ENCODE measurements around the gene TECTB. TPM values are rescaled to one million over a fixed set of nuclear protein-coding genes. Genes with fewer than 3 reads are reported as not detected.

The TECTB gene
- total RNA-seq, 1 experiment from 2014 or later = 0.27 TPM

- TF ChIP-seq, protein P1, sequence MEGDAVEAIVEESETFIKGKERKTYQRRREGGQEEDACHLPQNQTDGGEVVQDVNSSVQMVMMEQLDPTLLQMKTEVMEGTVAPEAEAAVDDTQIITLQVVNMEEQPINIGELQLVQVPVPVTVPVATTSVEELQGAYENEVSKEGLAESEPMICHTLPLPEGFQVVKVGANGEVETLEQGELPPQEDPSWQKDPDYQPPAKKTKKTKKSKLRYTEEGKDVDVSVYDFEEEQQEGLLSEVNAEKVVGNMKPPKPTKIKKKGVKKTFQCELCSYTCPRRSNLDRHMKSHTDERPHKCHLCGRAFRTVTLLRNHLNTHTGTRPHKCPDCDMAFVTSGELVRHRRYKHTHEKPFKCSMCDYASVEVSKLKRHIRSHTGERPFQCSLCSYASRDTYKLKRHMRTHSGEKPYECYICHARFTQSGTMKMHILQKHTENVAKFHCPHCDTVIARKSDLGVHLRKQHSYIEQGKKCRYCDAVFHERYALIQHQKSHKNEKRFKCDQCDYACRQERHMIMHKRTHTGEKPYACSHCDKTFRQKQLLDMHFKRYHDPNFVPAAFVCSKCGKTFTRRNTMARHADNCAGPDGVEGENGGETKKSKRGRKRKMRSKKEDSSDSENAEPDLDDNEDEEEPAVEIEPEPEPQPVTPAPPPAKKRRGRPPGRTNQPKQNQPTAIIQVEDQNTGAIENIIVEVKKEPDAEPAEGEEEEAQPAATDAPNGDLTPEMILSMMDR (IDR thresholded peaks at IDR 0.05; ENCODE audit: insufficient read depth in 1 of 2, low read depth in 1 of 2, low read length in 1 of 2, severe bottlenecking in 1 of 2, unreplicated experiment in 1 of 2) = no peak
- CTCF ChIA-PET = no interaction called here
- POLR2A ChIA-PET = no interaction called here
- H3K27ac Mint-ChIP-seq (ENCODE audit: unreplicated experiment) = no peak overlapping the region
- H3K36me3 ChIP-seq (ENCODE audit: control insufficient read depth, insufficient read depth, low read length) = no peaks in the 10 kb centered on the region
- no peak overlapping the region for H3K4me3 ChIP-seq (ENCODE audit: low read depth, low read length)
- H3K4me1 ChIP-seq = peaks cover 23% of the 10 kb centered on the region
- no peaks in the 10 kb centered on the region for H3K36me3 Mint-ChIP-seq (ENCODE audit: insufficient read depth, unreplicated experiment)
- peaks cover 9% of the 10 kb centered on the region for H3K9me3 ChIP-seq
- no peaks in the 10 kb centered on the region for H3K9me3 Mint-ChIP-seq (ENCODE audit: unreplicated experiment)
- peaks cover 17% of the 10 kb centered on the region for H3K4me1 Mint-ChIP-seq (ENCODE audit: low read depth, unreplicated experiment)
- intact Hi-C loops (cut with micrococcal nuclease; ENCODE audit: unreplicated experiment) = no loop called here
- H3K27me3 Mint-ChIP-seq (ENCODE audit: insufficient read depth, unreplicated experiment) = no peaks in the 10 kb centered on the region
- no peak overlapping the region for H3K4me3 Mint-ChIP-seq (ENCODE audit: unreplicated experiment)
- DNase-seq = no peak
- BruUV-seq (replicated peaks) = no TSS peak
- no peaks in the 10 kb centered on the region for H3K27me3 ChIP-seq (replicated peaks; ENCODE audit: control insufficient read depth, insufficient read depth, low read length)
These were observed 11.2 kb upstream of the TECTB start for GRCh38 chr10:112271982-112272381.

- no peaks in the 10 kb centered on the region for H3K36me3 ChIP-seq (ENCODE audit: control insufficient read depth, insufficient read depth, low read length)
- no peaks in the 10 kb centered on the region for H3K9me3 Mint-ChIP-seq (ENCODE audit: unreplicated experiment)
- no peak for DNase-seq
- no peaks in the 10 kb centered on the region for H3K27me3 Mint-ChIP-seq (ENCODE audit: insufficient read depth, unreplicated experiment)
- peak overlapping the region; percentile 87 for H3K27ac Mint-ChIP-seq (ENCODE audit: unreplicated experiment)
- H3K9me3 ChIP-seq = no peaks in the 10 kb centered on the region
- no peak overlapping the region for H3K4me3 Mint-ChIP-seq (ENCODE audit: unreplicated experiment)
- H3K4me1 Mint-ChIP-seq (ENCODE audit: low read depth, unreplicated experiment) = peaks cover 34% of the 10 kb centered on the region
- H3K27me3 ChIP-seq (replicated peaks; ENCODE audit: control insufficient read depth, insufficient read depth, low read length) = no peaks in the 10 kb centered on the region
- no peaks in the 10 kb centered on the region for H3K36me3 Mint-ChIP-seq (ENCODE audit: insufficient read depth, unreplicated experiment)
- POLR2A ChIA-PET = interaction anchor here (1.7 kb wide), 1 partner anchor 14 kb away, joined by 5 read pairs; no protein-coding TSS in a partner anchor
- TF ChIP-seq, protein P1 (IDR thresholded peaks at IDR 0.05; ENCODE audit: insufficient read depth in 1 of 2, low read depth in 1 of 2, low read length in 1 of 2, severe bottlenecking in 1 of 2, unreplicated experiment in 1 of 2) = no peak
- no TSS peak for BruUV-seq (replicated peaks)
- peaks cover 45% of the 10 kb centered on the region for H3K4me1 ChIP-seq
- H3K4me3 ChIP-seq (ENCODE audit: low read depth, low read length) = no peak overlapping the region
- CTCF ChIA-PET = interaction anchor here (0.6 to 1.5 kb wide), 2 partner anchors 33 to 123 kb away, joined by 3 to 6 read pairs; no protein-coding TSS in a partner anchor
- intact Hi-C loops (cut with micrococcal nuclease; ENCODE audit: unreplicated experiment) = loop anchor here (1.0 kb wide), 3 partner anchors 14 to 95 kb away; no protein-coding TSS in a partner anchor
These were observed 8.4 kb upstream of the TECTB start for GRCh38 chr10:112274831-112275230.

- H3K36me3 Mint-ChIP-seq (ENCODE audit: insufficient read depth, unreplicated experiment) = no peaks in the 10 kb centered on the region
- peak overlapping the region; percentile 87 for H3K27ac Mint-ChIP-seq (ENCODE audit: unreplicated experiment)
- H3K4me1 Mint-ChIP-seq (ENCODE audit: low read depth, unreplicated experiment) = peaks cover 34% of the 10 kb centered on the region
- ChIA-PET CTCF (interaction anchor here (0.6 to 1.5 kb wide), 4 partner anchors 14 to 124 kb away, joined by 3 to 6 read pairs (median 4); no protein-coding TSS in a partner anchor), POLR2A (interaction anchor here (0.6 to 1.7 kb wide), 4 partner anchors 10 to 798 kb away, joined by 3 to 5 read pairs (median 4); partner anchors contain the start of gene VTI1A)
- no peaks in the 10 kb centered on the region for H3K27me3 Mint-ChIP-seq (ENCODE audit: insufficient read depth, unreplicated experiment)
- Histone ChIP-seq H3K36me3 (ENCODE audit: control insufficient read depth, insufficient read depth, low read length) (no peaks in the 10 kb centered on the region), H3K4me3 (ENCODE audit: low read depth, low read length) (no peak overlapping the region), H3K4me1 (peaks cover 54% of the 10 kb centered on the region), H3K9me3 (no peaks in the 10 kb centered on the region), H3K27me3 (replicated peaks; ENCODE audit: control insufficient read depth, insufficient read depth, low read length) (no peaks in the 10 kb centered on the region)
- peak overlapping the region; percentile 23 for H3K4me3 Mint-ChIP-seq (ENCODE audit: unreplicated experiment)
- intact Hi-C loops (cut with micrococcal nuclease; ENCODE audit: unreplicated experiment) = loop anchor here (1.0 kb wide), 3 partner anchors 14 to 95 kb away; no protein-coding TSS in a partner anchor
- no peaks in the 10 kb centered on the region for H3K9me3 Mint-ChIP-seq (ENCODE audit: unreplicated experiment)
- TF ChIP-seq, protein P1 (IDR thresholded peaks at IDR 0.05; ENCODE audit: insufficient read depth in 1 of 2, low read depth in 1 of 2, low read length in 1 of 2, severe bottlenecking in 1 of 2, unreplicated experiment in 1 of 2) = no peak
- TSS peak; percentile 92 for BruUV-seq (replicated peaks)
- peak; percentile 60 to 80 for DNase-seq
These were observed 7.5 kb upstream of the TECTB start for GRCh38 chr10:112275512-112276245.
